RWPE2 (cell line): ENCODE measurements around the gene VSIG8.
"Not testable (repeated sequence)": the region's sequence is repeated elsewhere in the genome, so short reads cannot be mapped to it uniquely, and the experiment has no call there.

Source experiments
- ATAC-seq: fragments of 200-7000 bp; cut with Tn5 transposase; 3 replicates; pipeline ENCODE4 v1.9.1; 2021; ENCODE audit warnings: low read depth
- DNase-seq: peaks from one replicate; pipeline ENCODE4 v3.0.0-alpha.2; 2020; ENCODE audit warnings: low spot score
- H3K27ac ChIP-seq: fragments of 450-650 bp; 2 replicates; pipeline ENCODE4 v1.5.1; 2017; ENCODE audit warnings: mild to moderate bottlenecking; ENCODE audit not compliant: poor library complexity, severe bottlenecking
- H3K27me3 ChIP-seq: fragments of 250-450 bp; sonication (Bioruptor Pico); 2 replicates; pipeline ENCODE4 v1.5.1; 2021; ENCODE audit warnings: mild to moderate bottlenecking, moderate library complexity; ENCODE audit not compliant: insufficient read depth, poor library complexity, severe bottlenecking
- H3K36me3 ChIP-seq: fragments of 250-450 bp; sonication (Bioruptor Pico); 2 replicates; pipeline ENCODE4 v1.5.1; 2020; ENCODE audit warnings: low read depth, mild to moderate bottlenecking, moderate library complexity
- H3K4me1 ChIP-seq: fragments of 250-450 bp; sonication (Bioruptor Pico); 2 replicates; pipeline ENCODE4 v1.5.1; 2021; ENCODE audit warnings: mild to moderate bottlenecking, moderate library complexity; ENCODE audit not compliant: insufficient read depth, poor library complexity, severe bottlenecking
- H3K4me3 ChIP-seq: fragments of 250-450 bp; sonication (Bioruptor Pico); 2 replicates; pipeline ENCODE4 v1.5.1; 2021; ENCODE audit warnings: mild to moderate bottlenecking, moderate library complexity; ENCODE audit not compliant: severe bottlenecking
- H3K9me3 ChIP-seq: fragments of 250-450 bp; sonication (Bioruptor Pico); 2 replicates; pipeline ENCODE4 v1.5.1; 2021; ENCODE audit warnings: mild to moderate bottlenecking, moderate library complexity; ENCODE audit not compliant: severe bottlenecking
- TF ChIP-seq, protein P1 (sequence below): fragments of 450-650 bp; IDR thresholded peaks from one replicate; pipeline ENCODE4 v1.5.1; 2017; ENCODE audit warnings: mild to moderate bottlenecking, moderate library complexity; ENCODE audit not compliant: poor library complexity, severe bottlenecking

The VSIG8 gene

DNA sequence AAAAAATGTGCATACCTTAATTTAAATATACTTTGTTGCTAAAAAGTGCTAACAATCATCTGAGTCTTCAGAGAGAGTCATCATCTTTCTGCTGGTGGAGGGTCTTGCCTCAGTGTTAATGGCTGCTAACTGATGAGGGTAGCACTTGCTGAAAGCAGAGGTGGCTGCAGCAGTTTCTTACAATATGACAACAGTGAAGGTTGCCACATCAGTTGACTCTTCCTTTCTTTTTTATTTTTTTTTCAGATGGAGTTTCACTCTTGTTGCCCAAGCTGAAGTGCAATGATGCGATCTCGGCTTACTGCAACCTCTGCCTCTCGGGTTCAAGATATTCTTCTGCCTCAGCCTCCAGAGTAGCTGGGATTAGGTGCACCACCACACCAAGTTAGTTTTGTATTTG is 40.1 kb upstream of the VSIG8 start:
- peaks cover 4% of the 10 kb centered on the region for H3K9me3 ChIP-seq
- TF ChIP-seq, protein P1, sequence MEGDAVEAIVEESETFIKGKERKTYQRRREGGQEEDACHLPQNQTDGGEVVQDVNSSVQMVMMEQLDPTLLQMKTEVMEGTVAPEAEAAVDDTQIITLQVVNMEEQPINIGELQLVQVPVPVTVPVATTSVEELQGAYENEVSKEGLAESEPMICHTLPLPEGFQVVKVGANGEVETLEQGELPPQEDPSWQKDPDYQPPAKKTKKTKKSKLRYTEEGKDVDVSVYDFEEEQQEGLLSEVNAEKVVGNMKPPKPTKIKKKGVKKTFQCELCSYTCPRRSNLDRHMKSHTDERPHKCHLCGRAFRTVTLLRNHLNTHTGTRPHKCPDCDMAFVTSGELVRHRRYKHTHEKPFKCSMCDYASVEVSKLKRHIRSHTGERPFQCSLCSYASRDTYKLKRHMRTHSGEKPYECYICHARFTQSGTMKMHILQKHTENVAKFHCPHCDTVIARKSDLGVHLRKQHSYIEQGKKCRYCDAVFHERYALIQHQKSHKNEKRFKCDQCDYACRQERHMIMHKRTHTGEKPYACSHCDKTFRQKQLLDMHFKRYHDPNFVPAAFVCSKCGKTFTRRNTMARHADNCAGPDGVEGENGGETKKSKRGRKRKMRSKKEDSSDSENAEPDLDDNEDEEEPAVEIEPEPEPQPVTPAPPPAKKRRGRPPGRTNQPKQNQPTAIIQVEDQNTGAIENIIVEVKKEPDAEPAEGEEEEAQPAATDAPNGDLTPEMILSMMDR: no peak
- no peak for DNase-seq
- H3K4me3 ChIP-seq: no peak overlapping the region
- ATAC-seq: no peak
- H3K36me3 ChIP-seq: no peaks in the 10 kb centered on the region
- peaks cover 7% of the 10 kb centered on the region for H3K4me1 ChIP-seq
- H3K27me3 ChIP-seq: no peaks in the 10 kb centered on the region
- no peak overlapping the region for H3K27ac ChIP-seq

GRCh38 chr1:159900755-159901360 is 38.4 kb upstream of the VSIG8 start:
- no peaks in the 10 kb centered on the region for H3K36me3 ChIP-seq

DNA sequence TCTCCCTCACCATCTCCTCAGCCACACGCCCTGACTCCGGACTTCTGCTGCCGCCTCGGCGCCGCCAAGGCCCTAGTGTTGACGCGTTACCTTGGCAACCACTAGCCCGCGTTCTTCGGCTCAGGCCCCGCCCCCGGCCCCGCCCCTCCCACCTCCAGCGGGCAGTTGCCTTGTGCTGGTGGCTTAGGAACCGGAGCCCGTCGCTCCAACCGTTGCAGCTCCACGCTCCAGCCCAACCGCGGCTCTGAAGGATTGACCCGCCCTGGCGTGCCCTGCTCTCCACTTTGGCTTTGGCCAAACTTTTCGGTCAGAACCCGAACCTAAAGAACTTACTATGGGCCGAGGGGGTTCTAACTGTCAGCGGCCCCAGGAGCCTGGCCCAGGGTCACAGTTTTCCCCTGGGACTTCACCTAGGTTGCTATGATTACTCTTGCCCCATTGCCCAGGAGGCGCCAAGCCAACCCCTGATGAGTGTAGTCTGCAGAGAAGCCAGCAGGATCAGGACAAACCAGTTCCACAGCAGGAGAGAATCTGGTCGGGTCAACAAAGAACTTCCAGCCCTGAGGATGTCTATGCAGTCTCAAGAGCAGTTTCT is 37.7 kb upstream of the VSIG8 start, which contains the start of gene CFAP45:
TSS of gene CFAP45 (minus strand) at position 80 of the 595 bp plus-strand sequence. CDS start at position 13, 67 bp downstream.
- H3K4me1 ChIP-seq: peaks cover 7% of the 10 kb centered on the region
- H3K4me3 ChIP-seq: no peak within 1 kb of the TSS
- no peak within 1 kb of the TSS for H3K27ac ChIP-seq
- peak; percentile 83 for DNase-seq
- ATAC-seq: peak; percentile 91
- H3K27me3 ChIP-seq: no peaks in the 10 kb centered on the region
- no peaks in the 10 kb centered on the region for H3K36me3 ChIP-seq
- TF ChIP-seq, protein P1: no peak
- peaks cover 4% of the 10 kb centered on the region for H3K9me3 ChIP-seq

More at GRCh38 chr1:159900755-159901360, 38.4 kb upstream of the VSIG8 start:
- ATAC-seq (no peak), DNase-seq (no peak)
- no peaks in the 10 kb centered on the region for H3K27me3 ChIP-seq
- H3K9me3 ChIP-seq: peaks cover 4% of the 10 kb centered on the region
- TF ChIP-seq, protein P1: no peak
- no peak overlapping the region for H3K4me3 ChIP-seq
- H3K4me1 ChIP-seq: peaks cover 7% of the 10 kb centered on the region
- H3K27ac ChIP-seq: no peak overlapping the region

- not testable (repeated sequence) for H3K36me3 ChIP-seq, H3K4me1 ChIP-seq, DNase-seq, H3K27ac ChIP-seq, H3K4me3 ChIP-seq, H3K9me3 ChIP-seq, ATAC-seq, H3K27me3 ChIP-seq
Measured at GRCh38 chr1:159899634-159900033, 37.2 kb upstream of the VSIG8 start.

GRCh38 chr1:159898527-159898926 is 36.1 kb upstream of the VSIG8 start:
- H3K9me3 ChIP-seq: peaks cover under 1% of the 10 kb centered on the region
- TF ChIP-seq, protein P1: no peak
- no peaks in the 10 kb centered on the region for H3K36me3 ChIP-seq
- peaks cover 7% of the 10 kb centered on the region for H3K4me1 ChIP-seq
- no peaks in the 10 kb centered on the region for H3K27me3 ChIP-seq
- H3K4me3 ChIP-seq: no peak overlapping the region
- no peak for DNase-seq
- H3K27ac ChIP-seq: no peak overlapping the region
- no peak for ATAC-seq
